ENCODE results near the gene DNAJB9.

The DNAJB9 gene

GRCh38 chr7:108609643-108610042, 40.0 kb downstream of the DNAJB9 start:
- no peak overlapping the region for H3K4me3 ChIP-seq (ENCODE audit: low read depth, low read length)
- TF ChIP-seq CTCF (IDR thresholded peaks at IDR 0.05; ENCODE audit: low read depth, low read length) = no peak

GRCh38 chr7:108611268-108611667, 41.6 kb downstream of the DNAJB9 start:
- no peak for TF ChIP-seq CTCF (IDR thresholded peaks at IDR 0.05; ENCODE audit: low read depth, low read length)

GRCh38 chr7:108613147-108613948, 43.7 kb downstream of the DNAJB9 start:
- H3K4me3 ChIP-seq (ENCODE audit: low read depth, low read length) = no peak overlapping the region
- no peak for TF ChIP-seq CTCF (IDR thresholded peaks at IDR 0.05; ENCODE audit: low read depth, low read length)

More at GRCh38 chr7:108611268-108611667, 41.6 kb downstream of the DNAJB9 start:
- no peak overlapping the region for H3K4me3 ChIP-seq (ENCODE audit: low read depth, low read length)

GRCh38 chr7:108613949-108614381, 44.3 kb downstream of the DNAJB9 start:
- TF ChIP-seq CTCF (IDR thresholded peaks at IDR 0.05; ENCODE audit: low read depth, low read length) = no peak
- H3K4me3 ChIP-seq (ENCODE audit: low read depth, low read length) = no peak overlapping the region

GRCh38 chr7:108614896-108615295, 45.2 kb downstream of the DNAJB9 start:
- no peak overlapping the region for H3K4me3 ChIP-seq (ENCODE audit: low read depth, low read length)
- no peak for TF ChIP-seq CTCF (IDR thresholded peaks at IDR 0.05; ENCODE audit: low read depth, low read length)

GRCh38 chr7:108618056-108618455, 48.4 kb downstream of the DNAJB9 start:
- H3K4me3 ChIP-seq (ENCODE audit: low read depth, low read length) = no peak overlapping the region
- no peak for TF ChIP-seq CTCF (IDR thresholded peaks at IDR 0.05; ENCODE audit: low read depth, low read length)

GRCh38 chr7:108623220-108623619, 53.5 kb downstream of the DNAJB9 start:
- no peak overlapping the region for H3K4me3 ChIP-seq (ENCODE audit: low read depth, low read length)
- TF ChIP-seq CTCF (IDR thresholded peaks at IDR 0.05; ENCODE audit: low read depth, low read length) = no peak

Data from WI38 (cell line).